NCI-H2081 treated with DMSO at 0.1 percent for 48 hours (cell line): ENCODE measurements around the gene ZNF792.
"Not testable (repeated sequence)": the region's sequence is repeated elsewhere in the genome, so short reads cannot be mapped to it uniquely, and the experiment has no call there.

Experiments used
- DNase-seq: peaks from one replicate; lab custom pipeline; 2025; lab: John Stamatoyannopoulos, UW

The ZNF792 gene

GRCh38 chr19:34998777-34999497 is 34.9 kb upstream of the ZNF792 start:
- DNase-seq = no peak

- DNase-seq = not testable (repeated sequence)
These were observed 34.2 kb upstream of the ZNF792 start for GRCh38 chr19:34998224-34998623.

GRCh38 chr19:34997071-34997617 is 33.1 kb upstream of the ZNF792 start:
- no peak for DNase-seq

- DNase-seq = no peak
These were observed 31.5 kb upstream of the ZNF792 start for GRCh38 chr19:34995551-34995950.

- no peak for DNase-seq
These were observed 30.9 kb upstream of the ZNF792 start for GRCh38 chr19:34994643-34995541.

- no peak for DNase-seq
These were observed 30.2 kb upstream of the ZNF792 start for GRCh38 chr19:34994286-34994642.

- DNase-seq = not testable (repeated sequence)
These were observed 28.6 kb upstream of the ZNF792 start for GRCh38 chr19:34992582-34992981.

- DNase-seq = no peak
These were observed 27.7 kb upstream of the ZNF792 start for GRCh38 chr19:34991542-34992333.

GRCh38 chr19:34990578-34991192 is 26.7 kb upstream of the ZNF792 start:
- DNase-seq = no peak

- no peak for DNase-seq
These were observed 25.3 kb upstream of the ZNF792 start for GRCh38 chr19:34989298-34989697.

GRCh38 chr19:34988119-34988518 is 24.1 kb upstream of the ZNF792 start:
- DNase-seq = no peak

GRCh38 chr19:34985249-34986022 is 21.4 kb upstream of the ZNF792 start:
- no peak for DNase-seq

GRCh38 chr19:34984287-34984686 is 20.3 kb upstream of the ZNF792 start:
- no peak for DNase-seq

GRCh38 chr19:34983786-34984185 is 19.8 kb upstream of the ZNF792 start:
- no peak for DNase-seq

GRCh38 chr19:34982275-34982674 is 18.2 kb upstream of the ZNF792 start:
- no peak for DNase-seq

GRCh38 chr19:34979819-34980640 is 16.0 kb upstream of the ZNF792 start:
- no peak for DNase-seq

- no peak for DNase-seq
These were observed 12.6 kb upstream of the ZNF792 start for GRCh38 chr19:34976611-34977010.

GRCh38 chr19:34975056-34975455 is 11.0 kb upstream of the ZNF792 start:
- DNase-seq = no peak

- no peak for DNase-seq
These were observed 10.6 kb upstream of the ZNF792 start for GRCh38 chr19:34974646-34975045.

- DNase-seq = no peak
These were observed 8.2 kb upstream of the ZNF792 start for GRCh38 chr19:34972163-34972705.
